Esophagus muscularis mucosa (tissue), 4 donors: Measurements from ENCODE around the gene CSMD2.

Experiments
- EP300 ChIP-seq: sonication (generic); formaldehyde crosslinking; IDR thresholded peaks from one replicate; pipeline ENCODE4 v1.6.1; 2017; ENCODE audit warnings: antibody characterized with exemption
- POLR2A ChIP-seq: fragments of 450-650 bp; IDR thresholded peaks from one replicate; pipeline ENCODE4 v1.6.1; 2017; ENCODE audit warnings: antibody characterized with exemption, moderate library complexity, mild to moderate bottlenecking, low read depth
- POLR2AphosphoS5 ChIP-seq, 2 donors: sonication (generic); formaldehyde crosslinking; IDR thresholded peaks; one replicate each; pipeline ENCODE4 v1.6.1; 2017; ENCODE audit warnings: antibody characterized with exemption in 2 of 2
- TF ChIP-seq, protein P1 (sequence below), 3 experiments: fragments of 200-600 bp in 2 of 3; fragments of 450-650 bp in 1 of 3; sonication (generic) in 2 of 3; IDR thresholded peaks; one replicate each; pipeline ENCODE4 v1.5.1; 2017 to 2019; ENCODE audit warnings: antibody characterized with exemption in 3 of 3, mild to moderate bottlenecking in 2 of 3, moderate library complexity in 1 of 3

DNA sequence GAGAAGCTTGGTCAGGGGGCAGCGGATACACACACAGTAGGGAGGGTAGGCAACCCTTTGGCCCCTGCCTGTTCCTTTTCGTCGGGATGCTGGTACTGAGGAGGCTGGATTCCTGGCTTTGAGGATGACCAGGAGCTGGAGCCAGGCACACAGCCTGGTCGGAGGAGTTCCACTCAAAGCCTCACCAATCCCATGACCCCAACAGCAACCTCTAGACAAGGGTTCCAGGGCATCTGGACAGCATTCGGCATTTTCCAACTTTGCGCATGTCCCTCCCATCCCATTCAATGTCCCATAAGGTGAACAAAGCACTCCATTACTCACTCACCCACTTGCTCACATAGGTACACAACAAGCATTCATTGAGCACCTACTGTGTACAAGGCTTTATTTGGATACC, 343.7 kb downstream of the CSMD2 start:
- TF ChIP-seq EP300 (no peak), POLR2A (no peak), POLR2AphosphoS5 (IDR thresholded peaks at IDR 0.05) (no peak)
- TF ChIP-seq, protein P1, sequence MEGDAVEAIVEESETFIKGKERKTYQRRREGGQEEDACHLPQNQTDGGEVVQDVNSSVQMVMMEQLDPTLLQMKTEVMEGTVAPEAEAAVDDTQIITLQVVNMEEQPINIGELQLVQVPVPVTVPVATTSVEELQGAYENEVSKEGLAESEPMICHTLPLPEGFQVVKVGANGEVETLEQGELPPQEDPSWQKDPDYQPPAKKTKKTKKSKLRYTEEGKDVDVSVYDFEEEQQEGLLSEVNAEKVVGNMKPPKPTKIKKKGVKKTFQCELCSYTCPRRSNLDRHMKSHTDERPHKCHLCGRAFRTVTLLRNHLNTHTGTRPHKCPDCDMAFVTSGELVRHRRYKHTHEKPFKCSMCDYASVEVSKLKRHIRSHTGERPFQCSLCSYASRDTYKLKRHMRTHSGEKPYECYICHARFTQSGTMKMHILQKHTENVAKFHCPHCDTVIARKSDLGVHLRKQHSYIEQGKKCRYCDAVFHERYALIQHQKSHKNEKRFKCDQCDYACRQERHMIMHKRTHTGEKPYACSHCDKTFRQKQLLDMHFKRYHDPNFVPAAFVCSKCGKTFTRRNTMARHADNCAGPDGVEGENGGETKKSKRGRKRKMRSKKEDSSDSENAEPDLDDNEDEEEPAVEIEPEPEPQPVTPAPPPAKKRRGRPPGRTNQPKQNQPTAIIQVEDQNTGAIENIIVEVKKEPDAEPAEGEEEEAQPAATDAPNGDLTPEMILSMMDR (IDR thresholded peaks at IDR 0.05) = no peak
